A549 (cell line): ENCODE results near the gene THUMPD2. TPM values are rescaled to one million over a fixed set of nuclear protein-coding genes. Genes with fewer than 3 reads are reported as not detected.

Experiments used
- ATAC-seq, 2 experiments: fragments of 200-7000 bp in 1 of 2; fragments of >200 bp in 1 of 2; cut with Nextera tagmentation in 1 of 2; cut with Tn5 transposase in 1 of 2; 3 replicates each; pipeline versions ENCODE4 v1.8.0 to v1.9.1; 2018 to 2020; ENCODE audit warnings: mild to moderate bottlenecking in 1 of 2, moderate library complexity in 1 of 2
- CTCF ChIA-PET: fragments of 300-600 bp; sonication (Branson Sonifier 250); formaldehyde crosslinking; extraction: SDS; loops from one replicate; lab custom pipeline; 2021; ENCODE audit warnings: antibody characterized with exemption, inconsistent platforms; lab: Yijun Ruan, JAX
- POLR2A ChIA-PET: fragments of 350-600 bp; formaldehyde crosslinking; extraction: SDS; loops from one replicate; lab custom pipeline; 2021; ENCODE audit warnings: antibody characterized with exemption, inconsistent platforms; lab: Yijun Ruan, JAX
- DNase-seq, 2 experiments: peaks; one replicate each; pipeline versions ENCODE4 v3.0.0 to v3.0.0-alpha.2; 2011 to 2016; ENCODE audit warnings: low read depth in 1 of 2, low spot score in 1 of 2
- FAIRE-seq: peaks from 2 replicates; lab custom pipeline; 2011; peaks lifted over from hg19 to GRCh38; lab: Jason Lieb, UNC
- H3K27ac ChIP-seq, 2 experiments: fragments of >200 bp; sonication (Bioruptor Twin); formaldehyde crosslinking; 3 replicates each; pipeline ENCODE4 v1.5.1; 2016 to 2017
- H3K4me1 ChIP-seq: fragments of >200 bp; sonication (Bioruptor Twin); formaldehyde crosslinking; 3 replicates; pipeline ENCODE4 v1.6.1; 2016
- H3K4me2 ChIP-seq: fragments of >200 bp; sonication (Bioruptor Twin); formaldehyde crosslinking; 3 replicates; pipeline ENCODE4 v1.6.1; 2016
- H3K4me3 ChIP-seq: fragments of >200 bp; sonication (Bioruptor Twin); formaldehyde crosslinking; 3 replicates; pipeline ENCODE4 v1.5.1; 2016
- H3K9me3 ChIP-seq: fragments of >200 bp; sonication (Bioruptor Twin); formaldehyde crosslinking; 3 replicates; pipeline ENCODE4 v1.6.1; 2016
- ATOH8 ChIP-seq: fragments of 250-450 bp; sonication (Bioruptor Pico); IDR thresholded peaks from 2 replicates; pipeline ENCODE4 v1.5.0; 2020; ENCODE audit warnings: low read depth, mild to moderate bottlenecking, moderate library complexity
- CHD2 ChIP-seq: fragments of 150-350 bp; IDR thresholded peaks from 2 replicates; pipeline ENCODE4 v1.6.1; 2014; ENCODE audit warnings: low read length; ENCODE audit not compliant: partially characterized antibody
- CTCF ChIP-seq: fragments of >200 bp; sonication (Bioruptor Twin); formaldehyde crosslinking; IDR thresholded peaks from 3 replicates; pipeline ENCODE4 v1.5.1; 2016
- EHF ChIP-seq: fragments of 250-450 bp; sonication (Bioruptor Pico); IDR thresholded peaks from 2 replicates; pipeline ENCODE4 v1.5.0; 2020; ENCODE audit warnings: mild to moderate bottlenecking
- ELK1 ChIP-seq: fragments of 150-350 bp; IDR thresholded peaks from 2 replicates; pipeline ENCODE4 v1.6.1; 2014; ENCODE audit warnings: low read depth, mild to moderate bottlenecking, low read length
- GATA3 ChIP-seq: IDR thresholded peaks from 2 replicates; pipeline ENCODE4 v1.6.1; 2012; ENCODE audit warnings: borderline replicate concordance
- HES2 ChIP-seq: fragments of >200 bp; sonication (Bioruptor Twin); formaldehyde crosslinking; IDR thresholded peaks from 2 replicates; pipeline ENCODE4 v1.6.1; 2016
- HEYL ChIP-seq: fragments of 250-450 bp; sonication (Bioruptor Pico); IDR thresholded peaks from 2 replicates; pipeline ENCODE4 v1.8.0; 2021; ENCODE audit warnings: mild to moderate bottlenecking, moderate library complexity
- HOXA7 ChIP-seq: fragments of 250-450 bp; sonication (Bioruptor Pico); IDR thresholded peaks from 2 replicates; pipeline ENCODE4 v1.5.0; 2020; ENCODE audit warnings: mild to moderate bottlenecking, moderate library complexity
- HOXB13 ChIP-seq: fragments of 250-450 bp; sonication (Bioruptor Pico); IDR thresholded peaks from 2 replicates; pipeline ENCODE4 v1.5.0; 2020; ENCODE audit warnings: low read depth, mild to moderate bottlenecking, moderate library complexity
- JUN ChIP-seq, 2 experiments: fragments of >200 bp; sonication (Bioruptor Twin); formaldehyde crosslinking; IDR thresholded peaks; 2 replicates in 1 of 2; 3 replicates in 1 of 2; pipeline ENCODE4 v1.6.1; 2016 to 2017
- KDM1A ChIP-seq: fragments of 200-600 bp; sonication (generic); IDR thresholded peaks from 2 replicates; pipeline ENCODE4 v1.6.1; 2016; ENCODE audit warnings: low read depth, mild to moderate bottlenecking
- MAX ChIP-seq: IDR thresholded peaks from 2 replicates; pipeline ENCODE4 v1.6.1; 2012
- MYC ChIP-seq: IDR thresholded peaks from 2 replicates; pipeline ENCODE4 v1.6.1; 2012; ENCODE audit warnings: mild to moderate bottlenecking, inconsistent platforms, low read length, improper control_type of control experiment, borderline replicate concordance
- NPAS2 ChIP-seq: fragments of 250-450 bp; sonication (Bioruptor Pico); IDR thresholded peaks from 2 replicates; pipeline ENCODE4 v1.8.0; 2022; ENCODE audit warnings: mild to moderate bottlenecking, moderate library complexity, borderline replicate concordance
- NR3C1 ChIP-seq: fragments of >200 bp; sonication (Bioruptor Twin); formaldehyde crosslinking; IDR thresholded peaks from 3 replicates; pipeline ENCODE4 v1.6.1; 2017
- PHF8 ChIP-seq: fragments of 200-600 bp; sonication (generic); IDR thresholded peaks from 2 replicates; pipeline ENCODE4 v1.6.1; 2016; ENCODE audit warnings: low read depth, mild to moderate bottlenecking, antibody characterized with exemption, moderate library complexity, borderline replicate concordance
- POLR2AphosphoS2 ChIP-seq: conservative IDR thresholded peaks from 2 replicates; pipeline ENCODE4 v1.6.1; 2012; ENCODE audit warnings: low read length, improper control_type of control experiment, inconsistent platforms
- REST ChIP-seq: fragments of 200-600 bp; sonication (generic); IDR thresholded peaks from 2 replicates; pipeline ENCODE4 v1.6.1; 2016; ENCODE audit warnings: antibody characterized with exemption, mild to moderate bottlenecking, moderate library complexity
- RNF2 ChIP-seq: fragments of 200-600 bp; sonication (generic); IDR thresholded peaks from 2 replicates; pipeline ENCODE4 v1.6.1; 2016; ENCODE audit warnings: low read depth, mild to moderate bottlenecking, antibody characterized with exemption, moderate library complexity, borderline replicate concordance
- SREBF2 ChIP-seq: fragments of 450-650 bp; IDR thresholded peaks from 2 replicates; pipeline ENCODE4 v1.6.1; 2014; ENCODE audit warnings: mild to moderate bottlenecking, moderate library complexity
- TP53 ChIP-seq: fragments of 250-450 bp; sonication (Bioruptor Pico); IDR thresholded peaks from 2 replicates; pipeline ENCODE4 v1.5.0; 2021; ENCODE audit warnings: mild to moderate bottlenecking, moderate library complexity
- USF2 ChIP-seq: fragments of 450-650 bp; IDR thresholded peaks from 2 replicates; pipeline ENCODE4 v1.6.1; 2014; ENCODE audit warnings: antibody characterized with exemption
- ZC3H11A ChIP-seq: fragments of 450-650 bp; IDR thresholded peaks from 2 replicates; pipeline ENCODE4 v1.6.1; 2014; ENCODE audit warnings: antibody characterized with exemption, mild to moderate bottlenecking
- ZSCAN20 ChIP-seq: fragments of 250-450 bp; sonication (Bioruptor Pico); IDR thresholded peaks from 2 replicates; pipeline ENCODE4 v1.8.0; 2022; ENCODE audit warnings: mild to moderate bottlenecking, moderate library complexity
- WGBS: methylation state at CpG from one replicate; pipeline ENCODE4 v1.1.6; 2017; ENCODE audit errors: missing lambda C conversion rate; 5-methylcytosine and 5-hydroxymethylcytosine counted together
- polyA plus RNA-seq, 4 experiments: library from polyadenylated mRNA; depleted of rRNA in 3 of 4; stranded (reverse); fragments of >200 nt; fragmentation: RNase III in 1 of 4; extraction: RNeasy Plus Mini Kit Qiagen cat#74134 plus additional on column Dnase treatment in 1 of 4; gene quantifications; 2 replicates in 3 of 4; 3 replicates in 1 of 4; pipeline ENCODE4 v1.2.3, GENCODE V29; 2011 to 2017

Gene THUMPD2
- polyA plus RNA-seq, 2 of the 4 experiments (the other 2 are of a cell fraction), result 13.8 to 25.3 TPM

- Histone ChIP-seq H3K9me3 (no peaks in the 10 kb centered on the region), H3K4me1 (no peaks in the 10 kb centered on the region), H3K4me2 (no peak overlapping the region), H3K27ac (no peak overlapping the region), H3K4me3 (no peak overlapping the region)
- DNase-seq (no peak), ATAC-seq (no peak), FAIRE-seq (peak; percentile 74)
- ChIA-PET CTCF (interaction anchor here (2.7 to 2.8 kb wide), 2 partner anchors 15 to 18 kb away, joined by 14 to 15 read pairs; no protein-coding TSS in a partner anchor), POLR2A (no interaction called here)
- TF ChIP-seq NR3C1 (no peak), JUN (IDR thresholded peaks at IDR 0.05) (no peak), RNF2 (no peak), PHF8 (no peak), MYC (no peak), SREBF2 (no peak), KDM1A (no peak), CTCF (no peak), HES2 (no peak), ZSCAN20 (CRISPR knock-in tag) (no peak), HEYL (CRISPR knock-in tag) (no peak), NPAS2 (CRISPR knock-in tag) (no peak), REST (no peak), ZC3H11A (no peak)
Observed at GRCh38 chr2:39715095-39715494, 64.0 kb downstream of the THUMPD2 start.

- no peak for DNase-seq
- no peak for TF ChIP-seq CTCF
- TF ChIP-seq ATOH8 (CRISPR knock-in tag), result no peak
- no peak for TF ChIP-seq CHD2
- TF ChIP-seq MYC, result no peak
- TF ChIP-seq HOXB13 (CRISPR knock-in tag), result no peak
- no peak for TF ChIP-seq MAX
- no peak for TF ChIP-seq KDM1A
- no peak for TF ChIP-seq TP53 (CRISPR knock-in tag)
- no peak for TF ChIP-seq EHF (CRISPR knock-in tag)
- no peak for TF ChIP-seq ELK1
- TF ChIP-seq GATA3, result no peak
- no peak for TF ChIP-seq POLR2AphosphoS2
- TF ChIP-seq USF2, result no peak
- TF ChIP-seq JUN (IDR thresholded peaks at IDR 0.05), result no peak
- no peak for TF ChIP-seq HES2
- TF ChIP-seq HOXA7 (CRISPR knock-in tag), result no peak
- no peak for FAIRE-seq
- 62% methylated on average over 5 of the region's 5 CpGs for WGBS
- ATAC-seq, result no peak
- no peak overlapping the region for H3K4me3 ChIP-seq
- H3K27ac ChIP-seq, result no peak overlapping the region
- POLR2A ChIA-PET, result no interaction called here
- H3K9me3 ChIP-seq, result no peaks in the 10 kb centered on the region
- H3K4me1 ChIP-seq, result no peaks in the 10 kb centered on the region
- CTCF ChIA-PET, result interaction anchor here (2.7 to 2.8 kb wide), 2 partner anchors 15 to 17 kb away, joined by 14 to 15 read pairs; no protein-coding TSS in a partner anchor
- H3K4me2 ChIP-seq, result no peak overlapping the region
Observed at GRCh38 chr2:39712953-39713352, 66.1 kb downstream of the THUMPD2 start.
